ENCODE data around the gene VMP1.

The VMP1 gene

GRCh38 chr17:59783221-59784047 is 76.0 kb downstream of the VMP1 start (continued):
- TF ChIP-seq KLF9 (tag by site-specific recombination; IDR thresholded peaks at IDR 0.05; ENCODE audit: low read depth) (no peak), SETDB1 (IDR thresholded peaks at IDR 0.05; ENCODE audit: insufficient read length, low read length) (peak; percentile 40), ZNF596 (tag by site-specific recombination; IDR thresholded peaks at IDR 0.05) (no peak), KLF7 (tag by site-specific recombination; IDR thresholded peaks at IDR 0.05; ENCODE audit: borderline replicate concordance) (no peak), ZXDB (tag by site-specific recombination; IDR thresholded peaks at IDR 0.05) (peak; percentile 13), ZBTB26 (tag by site-specific recombination; optimal IDR thresholded peaks at IDR 0.05) (no peak), SP2 (tag by site-specific recombination; IDR thresholded peaks at IDR 0.05) (no peak)

DNA sequence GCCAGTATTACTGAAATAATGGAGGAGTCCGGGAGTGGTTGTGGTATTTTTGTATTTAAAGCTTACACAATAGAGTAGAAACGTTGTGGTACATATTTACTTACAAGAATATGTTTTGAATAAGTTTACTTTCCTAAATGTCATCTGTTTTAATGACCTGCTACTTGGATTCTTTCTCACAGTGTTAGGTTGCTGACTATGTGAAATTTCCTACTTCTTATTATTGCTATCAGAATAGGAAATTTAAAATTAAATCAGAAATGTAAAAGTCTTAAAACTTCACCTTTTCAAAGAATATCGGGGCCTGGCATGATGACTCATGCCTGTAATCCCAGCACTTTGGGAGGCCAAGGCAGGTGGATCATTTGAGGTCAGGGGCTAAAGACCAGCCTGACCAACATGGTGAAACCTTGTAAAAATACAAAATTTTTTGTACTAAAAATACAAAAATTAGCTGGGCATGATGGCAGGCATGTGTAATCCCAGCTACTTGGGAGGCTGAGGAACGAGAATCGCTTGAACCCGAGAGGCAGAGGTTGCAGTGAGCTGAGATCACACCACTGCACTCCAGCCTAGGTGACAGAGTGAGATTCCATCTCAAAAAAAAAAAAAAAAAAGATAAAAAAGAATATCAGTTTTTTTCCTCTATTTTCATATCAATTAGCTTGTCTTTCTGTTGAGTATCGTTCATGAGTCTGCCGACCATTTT is 77.8 kb downstream of the VMP1 start:
- Histone ChIP-seq H3K27ac (ENCODE audit: extremely low read depth, low read depth, low read length) (peak overlapping the region; percentile 57), H3K9me3 (ENCODE audit: control insufficient read depth, insufficient read depth, low read depth, low read length) (no peaks in the 10 kb centered on the region), H3K36me3 (ENCODE audit: control insufficient read depth in 2 of 2, insufficient read depth in 1 of 2, low read length in 2 of 2) (no peaks in the 10 kb centered on the region; a peak in 2 of 3 replicates), H3K4me3 (ENCODE audit: low read depth, low read length) (no peak overlapping the region), H3K4me1 (ENCODE audit: control insufficient read depth, insufficient read depth, low read length) (peaks cover 40% of the 10 kb centered on the region)
- POLR2A ChIA-PET = interaction anchor here (0.6 to 7.3 kb wide), 3 partner anchors 31 to 53 kb away, joined by 3 to 63 read pairs (median 21); no protein-coding TSS in a partner anchor
- CTCF ChIA-PET = interaction anchor here (0.7 to 2.3 kb wide), 7 partner anchors 23 to 107 kb away, joined by 3 to 14 read pairs (median 4); no protein-coding TSS in a partner anchor
- TF ChIP-seq KLF8 (tag by site-specific recombination; IDR thresholded peaks at IDR 0.05) (peak; percentile 17; the same call in 1 of the 2 replicates), ZEB2 (tag by site-specific recombination; IDR thresholded peaks at IDR 0.05) (0 out of 2 replicates have a peak, but pooled peaks have one; percentile 17), PRDM6 (tag by site-specific recombination; IDR thresholded peaks at IDR 0.05) (peak; percentile 68), BCL11A (tag by site-specific recombination; IDR thresholded peaks at IDR 0.05; ENCODE audit: low read depth) (peak; percentile 84; the same call in 1 of the 2 replicates), ZNF121 (tag by site-specific recombination; IDR thresholded peaks at IDR 0.05) (no peak), ZNF362 (tag by site-specific recombination; IDR thresholded peaks at IDR 0.05) (0 out of 2 replicates have a peak, but pooled peaks have one; percentile 21), ZNF132 (tag by site-specific recombination; IDR thresholded peaks at IDR 0.05; ENCODE audit: borderline replicate concordance) (no peak), IKZF3 (tag by site-specific recombination; IDR thresholded peaks at IDR 0.05) (no peak), BCL11B (tag by site-specific recombination; IDR thresholded peaks at IDR 0.05; ENCODE audit: low read depth) (peak; percentile 76), ZNF335 (tag by site-specific recombination; conservative IDR thresholded peaks at IDR 0.05) (peak; percentile 24; the same call in 1 of the 2 replicates), ZNF366 (tag by site-specific recombination; conservative IDR thresholded peaks at IDR 0.05) (peak; percentile 30; the same call in 1 of the 2 replicates), ZNF416 (tag by site-specific recombination; IDR thresholded peaks at IDR 0.05) (no peak), OSR2 (tag by site-specific recombination; IDR thresholded peaks at IDR 0.05) (no peak), ZNF600 (tag by site-specific recombination; IDR thresholded peaks at IDR 0.05) (0 out of 2 replicates have a peak, but pooled peaks have one; percentile 10), GLIS1 (tag by site-specific recombination; IDR thresholded peaks at IDR 0.05) (peak; percentile 30; the same call in 1 of the 2 replicates)
- TF ChIP-seq, protein P1, sequence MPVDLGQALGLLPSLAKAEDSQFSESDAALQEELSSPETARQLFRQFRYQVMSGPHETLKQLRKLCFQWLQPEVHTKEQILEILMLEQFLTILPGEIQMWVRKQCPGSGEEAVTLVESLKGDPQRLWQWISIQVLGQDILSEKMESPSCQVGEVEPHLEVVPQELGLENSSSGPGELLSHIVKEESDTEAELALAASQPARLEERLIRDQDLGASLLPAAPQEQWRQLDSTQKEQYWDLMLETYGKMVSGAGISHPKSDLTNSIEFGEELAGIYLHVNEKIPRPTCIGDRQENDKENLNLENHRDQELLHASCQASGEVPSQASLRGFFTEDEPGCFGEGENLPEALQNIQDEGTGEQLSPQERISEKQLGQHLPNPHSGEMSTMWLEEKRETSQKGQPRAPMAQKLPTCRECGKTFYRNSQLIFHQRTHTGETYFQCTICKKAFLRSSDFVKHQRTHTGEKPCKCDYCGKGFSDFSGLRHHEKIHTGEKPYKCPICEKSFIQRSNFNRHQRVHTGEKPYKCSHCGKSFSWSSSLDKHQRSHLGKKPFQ (tag by site-specific recombination; IDR thresholded peaks at IDR 0.05) = 0 out of 2 replicates have a peak, but pooled peaks have one; percentile 30
